ENCODE data around the gene ERN2. TPM values are rescaled to one million over a fixed set of nuclear protein-coding genes. Genes with fewer than 3 reads are reported as not detected.
"Not testable (repeated sequence)": the region's sequence is repeated elsewhere in the genome, so short reads cannot be mapped to it uniquely, and the experiment has no call there.

Gene ERN2
- total and polyA plus RNA-seq, 9 donors, result 0.24 to 0.26 TPM; not detected in 7

DNA sequence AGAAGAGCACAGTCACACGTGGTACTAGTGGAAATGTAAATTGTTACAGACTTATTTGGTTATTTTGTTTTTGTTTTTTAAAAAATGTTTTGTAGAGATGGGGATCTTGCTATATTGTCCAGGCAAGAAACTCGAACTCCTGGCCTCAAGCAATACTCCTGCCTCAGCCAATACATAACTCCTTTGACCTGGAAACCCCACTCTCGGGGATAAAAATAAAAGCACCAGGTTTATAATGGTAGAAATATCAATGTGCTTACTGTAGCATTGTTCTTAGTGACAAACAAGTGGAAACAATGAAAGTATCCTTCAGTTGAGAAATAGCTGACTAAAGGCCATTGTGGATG lies 11.7 kb upstream of the ERN2 start:
- WGBS, 3 donors, result 48 to 65% (median 54%) methylated on average over 3 of the region's 3 CpGs
- no peak for DNase-seq
- intact Hi-C loops (cut with DNase I), result no loop called here
- Histone ChIP-seq H3K9me3 (no peaks in the 10 kb centered on the region), H3K4me3 (no peak overlapping the region), H3K36me3 (no peaks in the 10 kb centered on the region), H3K27ac (no peak overlapping the region), H3K4me1 (ENCODE audit: insufficient read depth) (no peaks in the 10 kb centered on the region), H3K27me3 (no peaks in the 10 kb centered on the region)
- TF ChIP-seq CTCF (IDR thresholded peaks at IDR 0.05) (no peak), POLR2A (IDR thresholded peaks at IDR 0.05) (no peak), EP300 (IDR thresholded peaks at IDR 0.05) (no peak)

- 56 to 72% (median 64%) methylated on average over 8 of the region's 8 CpGs for whole genome bisulfite sequencing, 3 donors
- no peaks in the 10 kb centered on the region for H3K4me1 ChIP-seq (ENCODE audit: insufficient read depth)
- H3K36me3 ChIP-seq, result no peaks in the 10 kb centered on the region
- no peak overlapping the region for H3K27ac ChIP-seq
- H3K27me3 ChIP-seq, result no peaks in the 10 kb centered on the region
- TF ChIP-seq POLR2A (IDR thresholded peaks at IDR 0.05), result no peak
- TF ChIP-seq CTCF (IDR thresholded peaks at IDR 0.05), result no peak
- TF ChIP-seq EP300 (IDR thresholded peaks at IDR 0.05), result no peak
- intact Hi-C loops (cut with DNase I), result no loop called here
- H3K9me3 ChIP-seq, result no peaks in the 10 kb centered on the region
- H3K4me3 ChIP-seq, result no peak overlapping the region
- DNase-seq, result no peak
Observed at GRCh38 chr16:23724096-23724784, 11.2 kb upstream of the ERN2 start.

DNA sequence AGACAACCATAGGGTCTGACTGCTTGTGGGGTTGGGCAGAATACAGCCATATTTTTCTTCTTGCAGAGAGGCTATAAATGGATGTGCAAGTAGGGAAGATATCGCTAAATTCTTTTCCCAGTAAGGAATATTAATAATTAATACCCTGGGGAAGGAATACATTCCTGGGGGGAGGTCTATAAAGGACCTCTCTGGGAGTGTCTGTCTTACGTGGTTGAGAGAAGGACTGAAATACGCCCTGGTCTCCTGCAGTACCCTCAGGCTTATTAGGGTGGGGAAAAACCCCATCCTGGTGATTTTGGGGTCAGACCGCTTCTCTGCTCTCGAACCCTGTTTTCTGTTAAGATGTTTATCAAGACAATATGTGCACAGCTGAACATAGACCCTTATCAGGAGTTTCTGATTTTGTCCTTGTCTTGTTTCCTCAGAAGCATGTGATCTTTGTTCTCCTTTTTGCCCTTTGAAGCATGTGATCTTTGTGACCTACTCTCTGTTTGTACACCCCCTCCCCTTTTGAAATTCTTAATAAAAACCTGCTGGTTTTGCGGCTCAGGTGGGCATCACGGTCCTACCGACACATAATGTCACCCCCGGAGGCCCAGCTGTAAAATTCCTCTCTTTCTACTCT lies 9.7 kb upstream of the ERN2 start:
- H3K9me3 ChIP-seq; H3K36me3 ChIP-seq; H3K27me3 ChIP-seq; H3K4me1 ChIP-seq (ENCODE audit: insufficient read depth); H3K4me3 ChIP-seq; H3K27ac ChIP-seq; DNase-seq; intact Hi-C loops (cut with DNase I): not testable (repeated sequence)
- whole genome bisulfite sequencing, 3 donors, result 78 to 80% (median 78%) methylated on average over 9 of the region's 9 CpGs

DNA sequence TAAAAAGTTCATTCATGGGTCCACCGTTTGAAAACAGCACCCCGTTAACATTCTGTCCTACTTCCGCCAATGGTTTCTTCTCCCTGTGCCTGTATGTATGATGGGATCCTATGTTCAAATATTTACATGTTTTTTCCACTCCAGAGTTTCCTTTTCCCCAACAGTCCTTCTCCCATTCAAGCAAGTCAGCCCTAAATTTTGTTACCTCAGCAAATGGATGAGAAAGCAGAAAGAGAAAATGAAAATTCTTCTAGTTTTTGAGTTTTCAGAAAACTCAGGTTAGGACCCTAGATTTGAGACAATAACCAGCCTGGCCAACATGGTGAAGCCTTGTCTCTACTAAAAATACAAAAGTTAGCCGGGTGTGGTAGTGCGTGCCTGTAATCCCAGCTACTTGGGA lies 3.5 kb upstream of the ERN2 start:
- no peak for DNase-seq
- TF ChIP-seq POLR2A (IDR thresholded peaks at IDR 0.05) (no peak), CTCF (IDR thresholded peaks at IDR 0.05) (no peak), EP300 (IDR thresholded peaks at IDR 0.05) (no peak)
- Histone ChIP-seq H3K36me3 (no peaks in the 10 kb centered on the region), H3K4me1 (ENCODE audit: insufficient read depth) (no peaks in the 10 kb centered on the region), H3K9me3 (no peaks in the 10 kb centered on the region), H3K27me3 (no peaks in the 10 kb centered on the region), H3K27ac (no peak overlapping the region), H3K4me3 (no peak overlapping the region)
- intact Hi-C loops (cut with DNase I), result no loop called here
- WGBS, 3 donors, result 80 to 84% (median 81%) methylated on average over 5 of the region's 5 CpGs

DNA sequence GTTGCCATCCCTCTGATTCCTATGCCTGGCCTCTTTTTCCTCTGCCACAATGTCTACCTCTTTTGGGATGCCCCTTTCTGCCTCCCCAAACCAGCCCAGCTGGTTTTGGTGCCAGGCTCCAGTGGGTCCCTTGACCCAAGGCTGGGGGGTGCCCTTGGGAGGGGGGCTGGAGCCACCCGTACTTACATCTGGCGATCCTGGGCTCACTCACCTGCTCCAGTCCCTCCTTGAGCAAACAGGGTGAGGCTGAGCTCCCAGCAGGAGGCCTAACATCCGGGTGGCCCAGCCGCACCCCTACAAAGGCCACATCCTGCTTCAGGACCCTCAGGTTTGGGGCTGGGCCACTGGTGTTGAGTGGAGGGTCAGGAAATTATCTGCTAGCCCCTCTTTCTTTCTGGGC lies 1.2 kb downstream of the ERN2 start:
- no peaks in the 10 kb centered on the region for H3K4me1 ChIP-seq (ENCODE audit: insufficient read depth)
- no peaks in the 10 kb centered on the region for H3K27me3 ChIP-seq
- TF ChIP-seq EP300 (IDR thresholded peaks at IDR 0.05) (no peak), CTCF (IDR thresholded peaks at IDR 0.05) (no peak), POLR2A (IDR thresholded peaks at IDR 0.05) (no peak)
- no peak overlapping the region for H3K27ac ChIP-seq
- H3K4me3 ChIP-seq, result no peak overlapping the region
- no peak for DNase-seq
- 58 to 69% (median 69%) methylated on average over 4 of the region's 4 CpGs for WGBS, 3 donors
- no peaks in the 10 kb centered on the region for H3K9me3 ChIP-seq
- H3K36me3 ChIP-seq, result no peaks in the 10 kb centered on the region
- intact Hi-C loops (cut with DNase I), result no loop called here
